Right hindlimb (tissue), 1 donor: Measurements from ENCODE around the gene GALNT2.

Experiments used
- DNase-seq: peaks from one replicate; pipeline ENCODE4 v3.0.0-alpha.2; 2018

GALNT2 gene

DNA sequence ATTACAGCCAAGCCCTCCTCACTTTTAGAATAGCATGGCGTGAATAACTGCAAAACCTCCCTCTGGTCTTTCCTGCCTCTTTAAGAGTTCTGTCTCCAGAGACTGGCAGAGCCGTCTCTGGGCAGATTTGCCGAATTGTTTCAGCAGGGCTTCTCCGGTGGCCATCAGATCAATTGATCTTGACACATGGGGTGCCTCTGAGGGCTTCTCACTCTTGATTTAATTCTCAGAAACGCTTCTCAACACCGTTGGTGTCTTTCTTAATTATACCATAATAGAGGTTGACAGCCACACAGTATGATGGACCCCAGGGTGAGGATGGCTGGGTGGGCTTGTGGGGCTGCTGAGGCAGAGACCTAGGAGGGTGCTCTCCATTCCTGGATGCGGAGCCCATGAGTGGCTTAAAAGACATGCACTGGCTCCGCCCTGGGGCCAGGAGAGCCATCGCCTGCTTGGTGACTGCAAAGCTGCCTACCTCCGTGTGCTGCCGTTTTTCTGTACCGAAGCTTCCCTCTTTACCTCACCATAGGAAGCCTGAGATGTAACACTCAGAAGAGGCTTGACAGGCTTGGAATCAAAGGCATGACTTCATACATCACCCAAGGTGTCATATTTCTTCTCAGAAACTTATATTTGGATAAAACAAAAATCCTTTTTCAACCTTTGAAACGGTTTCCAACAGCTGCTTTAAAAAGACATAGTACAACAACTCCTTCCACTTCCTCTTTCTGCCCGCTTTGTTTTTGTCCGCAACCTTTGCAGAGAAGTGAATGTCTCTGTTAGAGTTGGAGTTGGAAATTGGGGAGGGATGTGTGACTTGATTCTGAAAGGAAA lies 82.9 kb downstream of the GALNT2 start:
- no peak for DNase-seq

DNA sequence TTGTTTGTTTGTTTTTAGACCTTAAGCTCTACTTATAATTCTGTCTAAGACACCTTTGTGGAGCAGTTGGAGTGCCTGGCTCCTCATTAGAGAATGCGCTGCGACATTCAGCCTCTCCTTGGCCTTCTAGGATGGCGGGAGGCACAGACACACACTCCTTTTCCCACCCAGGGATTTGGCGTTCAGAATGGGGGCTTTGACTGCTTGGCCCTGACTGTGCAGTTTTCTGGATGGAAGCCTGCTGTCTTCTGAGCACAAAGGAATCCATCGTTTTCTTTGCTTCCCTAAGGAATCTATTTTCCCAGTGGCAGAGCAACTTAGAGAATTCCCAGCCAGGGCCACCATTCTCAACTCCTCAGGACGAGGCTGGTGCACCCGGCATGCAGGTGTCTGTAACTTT lies 83.6 kb downstream of the GALNT2 start:
- no peak for DNase-seq

DNA sequence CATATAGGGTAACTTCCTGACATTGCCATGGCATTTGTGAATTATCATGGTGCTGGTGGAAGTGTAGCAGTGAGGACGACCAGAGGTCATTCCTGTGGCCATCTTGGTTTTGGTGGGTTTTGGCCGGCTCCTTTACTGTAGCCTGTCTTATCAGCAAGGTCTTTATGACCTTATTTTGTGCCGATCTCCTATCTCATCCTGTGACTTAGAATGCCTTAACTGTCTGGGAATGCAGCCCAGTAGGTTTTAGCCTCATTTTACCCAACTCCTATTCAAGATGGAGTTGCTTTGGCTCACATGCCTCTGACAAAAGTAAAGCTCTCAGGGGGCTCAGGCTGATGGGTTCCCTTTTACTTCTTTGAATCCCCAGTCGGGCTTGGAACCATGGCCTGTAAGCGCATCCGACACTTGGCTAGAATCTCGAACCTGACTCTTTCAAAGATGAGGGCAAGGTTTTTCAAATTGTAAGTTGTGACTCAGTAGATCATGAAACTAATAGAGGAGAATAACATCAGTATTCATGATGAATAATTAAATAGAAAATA lies 85.0 kb downstream of the GALNT2 start:
- DNase-seq, result no peak

DNA sequence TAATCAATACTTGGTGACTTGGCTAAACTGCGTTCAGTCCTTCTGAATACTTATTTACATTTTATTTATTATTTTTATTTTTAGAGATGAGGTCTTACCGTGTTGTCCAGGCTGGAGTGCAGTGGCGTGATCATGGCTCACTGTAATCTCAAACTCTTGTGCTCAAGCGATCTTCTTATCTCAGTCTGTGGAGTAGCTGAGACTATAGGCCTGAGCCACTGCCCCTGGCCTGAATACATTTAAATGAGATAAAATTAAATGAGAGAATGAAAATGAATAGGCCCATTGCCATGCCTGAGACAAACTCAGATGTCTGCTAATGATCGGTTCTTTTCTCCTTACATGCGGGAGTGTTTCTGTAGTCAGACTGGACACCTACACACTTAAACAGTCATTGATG lies 86.0 kb downstream of the GALNT2 start:
- no peak for DNase-seq

DNA sequence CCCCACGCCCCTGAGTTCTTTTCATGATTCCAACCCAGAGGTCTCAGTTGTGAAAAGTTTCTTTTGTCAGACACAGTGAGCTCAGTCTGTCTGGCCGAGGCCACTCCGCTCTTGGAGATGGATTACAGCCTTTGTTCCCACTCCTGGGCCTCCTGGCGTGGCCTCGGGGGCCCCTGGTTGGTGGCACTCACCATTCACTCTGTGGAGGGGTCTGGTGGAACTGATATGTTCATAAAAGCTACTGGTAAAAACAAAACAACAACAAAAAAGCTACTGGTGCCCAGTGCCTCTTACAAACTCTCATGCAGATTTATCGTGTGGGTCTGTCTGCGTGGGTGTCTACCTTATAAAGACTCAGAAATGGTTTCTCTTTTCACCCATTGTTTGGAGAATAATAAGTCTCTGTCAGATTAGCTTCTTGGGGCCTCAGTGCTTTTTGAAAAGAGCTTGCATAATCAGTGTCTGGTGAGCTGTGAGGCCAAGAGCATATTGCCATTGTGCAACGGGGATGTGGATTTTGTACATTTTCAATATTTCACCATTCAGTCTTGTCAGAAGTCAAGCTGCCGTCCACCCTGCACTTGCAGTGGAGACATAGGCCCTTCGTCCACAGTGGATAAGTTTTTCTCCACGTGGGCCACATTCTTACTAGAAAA lies 86.7 kb downstream of the GALNT2 start:
- DNase-seq, result no peak

DNA sequence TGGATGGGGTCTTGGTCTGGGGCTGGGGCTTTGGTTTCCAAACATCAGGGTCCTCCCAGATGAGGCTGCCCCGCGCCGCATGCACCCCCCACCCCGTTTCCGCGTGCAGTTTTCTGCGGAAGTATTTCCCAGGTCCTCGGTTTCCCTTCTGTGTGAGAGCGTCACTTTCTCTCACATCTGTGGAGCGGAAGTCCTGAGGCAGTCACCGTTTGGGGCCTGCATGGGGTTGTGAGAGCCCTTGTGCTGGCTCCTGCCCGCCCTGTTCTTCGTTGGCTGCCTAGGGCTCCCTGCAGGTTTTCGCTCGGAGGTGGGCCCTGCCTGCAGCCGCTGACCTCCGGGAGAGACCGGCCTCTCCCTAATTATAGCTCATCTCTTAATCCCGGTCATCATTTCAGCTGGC lies 88.0 kb downstream of the GALNT2 start:
- no peak for DNase-seq

DNA sequence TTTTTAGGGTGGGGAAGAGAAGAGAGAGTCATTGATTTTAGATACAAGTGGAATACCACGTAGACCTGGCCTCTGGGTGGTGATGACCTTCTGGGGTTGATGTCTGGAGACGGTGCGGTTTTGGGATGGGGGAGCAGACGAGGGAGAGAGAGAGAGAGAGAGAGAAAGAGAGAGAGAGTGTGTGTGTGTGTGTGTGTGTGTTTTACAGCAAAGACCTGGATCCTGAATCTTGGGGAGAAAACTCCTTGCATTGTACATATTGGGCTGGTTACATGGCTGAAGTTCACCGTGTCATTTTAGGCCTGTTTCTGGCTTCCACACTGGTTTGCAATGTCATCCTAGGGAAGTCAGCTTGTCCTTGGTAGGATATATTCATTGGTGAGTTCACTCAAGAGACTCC lies 89.0 kb downstream of the GALNT2 start:
- no peak for DNase-seq

DNA sequence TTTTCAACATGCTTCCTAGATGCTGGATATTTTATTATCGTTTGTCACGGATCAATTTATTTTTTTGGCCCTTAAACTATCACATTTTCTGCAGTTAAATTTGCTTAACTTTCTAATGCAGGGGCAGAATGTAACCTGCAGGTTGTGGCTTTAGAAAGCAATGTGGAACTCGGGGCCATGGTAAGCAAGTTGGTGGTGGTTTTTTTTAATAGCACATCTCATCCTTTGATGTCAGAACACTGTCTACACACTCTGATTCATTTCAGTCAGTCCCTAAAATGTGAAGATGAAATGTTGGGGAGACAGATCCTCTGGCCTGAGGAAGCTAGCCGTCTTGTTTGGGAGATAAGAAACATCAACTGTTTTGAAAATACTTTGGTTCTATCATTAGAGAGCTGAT lies 89.5 kb downstream of the GALNT2 start:
- DNase-seq, result no peak

DNA sequence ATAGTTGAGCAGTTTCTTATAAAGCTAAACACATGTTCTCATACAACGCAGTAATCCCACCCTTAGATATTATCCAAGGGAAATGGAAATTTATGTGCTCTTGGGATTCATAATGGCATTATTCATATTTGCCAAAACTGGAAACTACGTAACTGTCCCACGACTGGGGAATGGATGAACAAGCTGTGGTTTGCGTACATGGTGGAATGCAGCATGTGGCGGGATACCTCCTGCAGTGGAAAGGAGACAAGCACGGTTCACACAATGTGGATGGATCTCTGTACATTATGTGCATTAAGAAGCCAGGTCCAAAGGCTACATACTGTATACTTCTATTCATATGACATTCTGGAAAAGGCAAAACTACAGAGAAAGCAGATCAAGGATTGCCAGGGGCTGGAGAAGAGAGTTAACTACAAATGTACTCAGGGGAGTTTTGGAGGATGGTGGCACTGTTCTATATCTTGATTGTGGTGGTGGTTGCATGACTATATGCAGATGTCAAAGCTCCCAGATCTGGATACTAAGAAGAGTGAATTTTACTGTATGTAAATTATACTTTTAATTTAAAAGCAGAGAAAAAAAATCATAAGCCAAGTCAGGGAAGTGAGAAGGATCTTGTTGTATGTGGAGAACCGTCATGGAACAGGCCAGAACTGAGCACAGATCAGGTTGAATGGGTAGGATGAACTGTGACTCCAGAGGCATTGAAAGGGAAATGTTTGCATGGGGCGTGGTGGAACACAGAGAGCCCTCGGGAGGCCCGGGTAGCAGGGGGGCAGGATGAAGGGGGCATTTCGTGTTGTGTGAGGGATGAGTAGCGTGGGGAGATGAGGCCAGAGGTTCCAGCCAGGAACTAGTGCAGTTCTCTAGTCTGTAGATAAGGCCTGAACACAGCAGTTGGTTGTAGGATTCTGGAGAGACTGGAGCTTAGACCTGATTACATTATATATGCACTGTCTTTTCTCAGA lies 90.7 kb downstream of the GALNT2 start:
- no peak for DNase-seq

DNA sequence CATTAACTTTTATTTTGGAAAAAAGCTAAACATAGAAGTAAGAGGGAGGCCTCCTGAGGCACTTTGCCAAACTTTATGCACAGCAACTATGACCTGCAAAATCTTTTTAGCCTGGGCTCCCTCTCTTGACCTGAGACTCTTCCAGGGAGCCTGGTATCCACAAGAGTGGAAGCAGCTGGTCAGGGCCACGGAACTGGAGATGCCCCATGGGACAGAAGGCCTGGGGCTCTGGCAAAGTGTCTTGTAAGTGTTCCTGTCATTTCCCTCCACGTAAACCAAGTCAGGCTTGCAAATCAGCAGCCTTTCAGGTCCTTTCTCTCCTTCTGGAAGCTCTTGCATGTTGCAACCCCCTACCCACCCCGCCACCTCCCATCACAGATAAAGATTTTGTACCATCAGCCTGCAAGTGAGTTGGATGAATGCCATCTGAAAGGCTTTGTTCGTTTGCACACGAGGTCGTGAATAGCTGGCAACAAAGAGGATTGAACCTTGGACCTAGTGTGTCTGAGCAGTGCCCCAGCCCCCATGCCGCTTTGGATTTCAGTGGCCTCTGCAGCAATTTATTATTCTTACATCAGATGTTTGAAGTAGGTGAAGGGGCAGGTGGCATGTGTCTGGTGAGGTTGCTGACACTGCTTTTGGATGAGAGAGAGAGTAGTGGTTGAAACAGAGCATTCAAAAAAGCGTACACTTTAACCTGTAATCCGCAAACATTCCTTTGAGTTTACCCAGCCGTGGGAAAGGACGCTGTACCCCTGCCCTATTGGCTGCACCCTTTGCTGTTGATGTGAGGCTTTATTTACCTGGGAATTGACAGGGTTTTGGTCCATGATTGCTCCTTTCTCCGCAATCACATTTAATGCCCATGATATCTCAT lies 91.6 kb downstream of the GALNT2 start:
- no peak for DNase-seq

DNA sequence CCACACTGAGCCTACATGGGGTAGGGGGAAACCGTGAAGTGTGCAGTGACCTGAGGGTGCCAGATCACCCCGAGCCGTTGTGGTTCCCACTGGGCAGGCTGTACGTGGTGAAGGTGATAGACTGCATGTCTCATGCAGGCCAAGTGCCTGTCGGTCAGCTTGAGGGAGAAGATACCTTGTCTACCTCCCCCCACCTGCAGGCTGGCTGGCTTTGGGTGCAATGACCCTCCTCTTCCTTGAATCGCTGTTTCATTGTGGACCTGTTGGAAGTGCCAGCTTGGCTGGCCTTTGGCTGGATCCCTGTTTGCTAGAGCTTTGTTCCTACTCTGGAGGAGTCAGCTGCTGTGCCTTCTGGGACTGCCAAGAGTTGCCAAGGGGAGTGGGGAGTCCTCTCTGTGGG lies 92.5 kb downstream of the GALNT2 start:
- no peak for DNase-seq

DNA sequence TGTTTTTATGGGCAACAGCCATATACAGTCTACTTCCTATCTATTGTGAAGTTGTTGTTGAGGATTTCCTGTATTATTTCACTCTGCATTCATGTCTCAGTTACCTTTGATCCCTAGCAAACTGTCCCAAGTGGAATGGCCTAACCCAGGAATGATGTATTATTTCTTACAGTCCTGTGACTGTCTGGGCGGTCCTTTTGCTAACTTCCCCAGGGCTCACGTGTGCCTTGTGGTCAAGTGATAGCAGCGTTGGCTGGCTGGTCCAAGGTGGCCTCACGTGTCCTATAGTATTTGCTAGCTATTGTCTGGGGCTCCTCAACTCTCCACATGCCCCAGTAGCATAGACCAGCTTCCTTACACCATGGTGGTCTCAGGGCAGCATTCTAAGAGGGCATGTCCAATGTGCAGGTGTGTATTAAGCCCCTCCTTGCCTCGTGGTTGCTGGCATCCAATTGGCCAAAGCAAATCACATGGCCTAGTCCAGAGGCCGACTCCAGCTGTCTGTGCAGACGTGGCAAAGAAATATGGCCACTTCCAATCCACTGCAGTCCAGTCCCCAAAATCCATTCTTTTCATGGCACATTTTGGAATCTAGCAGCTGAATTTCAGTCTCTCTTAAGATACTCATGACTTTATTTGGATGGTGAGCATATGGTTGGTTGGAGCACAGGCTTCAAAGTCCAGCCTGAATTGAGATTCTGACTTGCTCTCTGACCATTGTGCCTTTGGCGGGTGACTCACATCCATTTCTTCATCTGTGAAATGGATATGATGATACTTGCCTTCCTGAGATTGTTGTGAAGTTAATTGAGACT lies 94.1 kb downstream of the GALNT2 start:
- DNase-seq, result no peak

DNA sequence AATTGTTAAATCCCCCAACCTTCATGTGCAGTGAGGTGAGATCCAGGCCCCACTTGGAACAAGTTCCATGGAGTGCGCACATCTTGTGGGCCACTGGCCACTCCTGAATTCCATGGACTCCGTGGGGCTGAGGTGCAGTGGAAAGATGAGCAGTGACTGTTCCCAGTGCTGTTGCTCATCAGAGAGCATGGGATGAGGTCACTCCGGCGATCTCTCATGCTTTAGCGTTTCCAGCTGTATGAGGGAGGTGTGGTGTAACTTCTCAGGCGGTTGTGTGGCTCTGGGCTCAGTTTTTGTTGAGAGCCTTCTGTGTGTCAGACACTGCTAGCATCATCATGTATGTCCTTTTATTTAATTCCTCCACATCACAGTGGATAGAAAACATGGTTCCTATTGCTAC lies 96.2 kb downstream of the GALNT2 start:
- no peak for DNase-seq

DNA sequence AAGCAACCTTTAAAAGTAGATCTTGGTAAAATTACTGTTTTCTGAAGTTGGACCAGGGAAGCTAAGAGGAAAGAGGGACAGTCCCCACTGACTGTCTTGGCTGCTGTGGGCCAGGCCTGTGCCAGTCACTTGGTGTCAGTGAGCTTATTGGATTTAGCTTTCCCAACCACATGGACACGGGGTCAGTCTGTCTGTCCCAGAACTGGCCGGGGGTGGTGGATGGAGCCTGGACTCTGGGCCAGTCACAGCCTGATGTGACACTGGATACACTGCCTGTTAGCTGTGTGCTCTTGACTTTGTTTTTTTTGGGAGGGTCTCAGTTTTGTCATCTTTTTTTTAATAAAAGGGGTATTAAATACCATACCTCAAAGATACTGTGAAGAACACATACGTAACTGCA lies 96.7 kb downstream of the GALNT2 start:
- no peak for DNase-seq

DNA sequence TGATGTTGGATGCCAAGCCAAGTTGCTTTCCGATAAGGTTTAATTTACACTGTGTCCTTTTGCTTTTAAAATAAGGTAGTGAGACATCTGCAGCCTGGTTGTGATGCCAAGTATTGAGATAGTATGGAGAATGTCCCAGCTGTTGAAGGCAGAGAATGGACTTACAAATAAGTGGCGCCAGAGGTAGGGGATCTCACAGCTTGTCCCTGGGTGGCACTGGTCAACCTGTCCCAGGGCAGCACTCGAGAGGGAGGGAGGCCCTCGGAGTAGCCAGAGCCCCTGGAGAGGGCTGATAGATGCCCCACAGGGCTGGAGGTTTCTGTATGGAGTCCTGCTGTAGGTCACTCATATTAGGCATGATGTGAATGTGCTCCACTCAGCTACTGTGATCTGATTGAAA lies 98.5 kb downstream of the GALNT2 start:
- DNase-seq, result no peak

DNA sequence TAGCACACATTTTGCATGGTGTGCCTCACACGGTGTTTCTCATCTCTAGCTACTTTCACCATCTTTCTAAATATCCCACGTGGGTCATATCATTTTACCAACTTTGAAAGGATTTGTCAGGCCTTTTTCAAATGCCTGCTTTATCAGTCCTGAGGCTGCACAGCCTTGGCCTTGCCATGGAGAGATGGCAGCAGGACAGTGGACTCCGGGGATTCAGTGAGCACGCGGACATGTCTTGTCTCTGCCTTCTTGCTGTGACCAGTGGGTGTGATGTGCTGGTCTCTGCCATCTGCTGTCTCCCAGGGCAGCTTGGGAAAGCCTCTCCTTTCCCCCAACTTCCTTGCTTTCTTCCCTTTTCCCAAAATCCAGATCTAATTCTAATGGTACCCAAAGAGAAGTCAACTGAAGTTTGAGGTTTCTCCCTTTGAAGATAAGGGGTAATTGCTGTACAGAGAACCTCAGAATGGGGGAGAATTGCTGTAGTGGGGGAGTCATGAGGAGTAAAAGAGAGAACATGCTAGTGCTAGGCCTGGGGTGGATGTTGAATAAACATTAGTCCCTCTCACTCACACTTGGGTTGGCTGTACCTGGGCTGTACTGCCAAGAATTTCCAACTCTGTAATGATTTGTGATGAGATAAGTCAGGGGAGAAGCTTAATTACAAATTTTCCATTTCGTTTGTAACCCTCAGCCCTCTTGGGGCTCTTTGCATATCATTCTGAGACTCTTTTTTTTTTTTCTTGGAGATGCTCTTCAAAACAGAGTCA lies 99.5 kb downstream of the GALNT2 start:
- no peak for DNase-seq

DNA sequence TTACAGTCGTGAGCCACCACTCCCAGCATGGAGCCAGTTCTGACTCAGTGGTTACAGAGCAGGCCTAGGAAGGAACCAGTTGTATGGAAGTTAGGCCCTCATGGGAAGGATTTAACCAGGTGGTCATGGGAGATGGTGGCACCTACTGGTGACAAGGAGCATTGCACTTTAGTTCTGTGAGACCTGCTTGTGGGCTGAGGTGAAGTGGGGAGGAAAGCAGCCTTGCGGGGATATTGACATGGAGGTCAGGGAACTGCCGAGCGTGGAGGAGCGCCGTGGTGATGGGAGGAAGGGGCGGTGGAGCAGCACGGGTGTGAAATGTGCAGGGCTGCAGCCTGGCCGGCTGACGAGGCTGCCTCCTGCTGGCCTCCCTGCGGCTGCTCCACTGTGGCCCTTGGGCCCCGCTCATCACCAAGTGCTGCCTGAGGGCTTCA lies 100.4 kb downstream of the GALNT2 start:
- no peak for DNase-seq

DNA sequence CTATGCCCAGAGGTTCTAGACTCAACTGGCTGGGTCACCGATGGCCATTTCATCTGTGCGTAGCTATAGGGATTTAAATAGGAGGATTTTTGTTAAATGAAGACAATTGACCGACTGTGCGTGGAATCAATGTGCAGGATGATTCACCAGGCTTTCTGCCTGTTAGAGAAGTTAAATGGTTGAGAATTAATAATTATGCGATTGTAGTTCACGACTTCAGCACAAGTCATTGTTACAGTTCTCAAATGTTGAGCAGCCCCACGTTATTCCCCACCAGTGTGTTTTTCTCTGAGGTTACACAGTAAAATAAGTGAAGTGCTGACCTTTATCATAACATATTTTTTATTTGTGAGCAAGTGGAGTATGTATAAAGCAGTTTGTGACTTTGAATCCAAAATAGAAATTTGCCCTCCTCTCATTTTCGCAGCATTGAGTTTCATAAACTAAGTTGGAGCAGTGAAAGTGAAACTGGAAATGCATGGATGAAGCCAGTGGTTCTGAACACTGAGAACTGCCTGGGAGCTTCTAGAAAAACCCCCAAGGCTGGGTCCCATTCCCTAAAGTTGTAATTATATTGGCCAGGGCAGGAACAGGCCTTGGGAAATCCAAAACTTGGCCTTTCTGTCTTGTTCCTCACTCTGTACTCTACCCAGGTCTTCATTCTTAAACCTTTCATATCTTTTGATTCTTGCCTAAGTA lies 102.6 kb downstream of the GALNT2 start:
- DNase-seq, result no peak

DNA sequence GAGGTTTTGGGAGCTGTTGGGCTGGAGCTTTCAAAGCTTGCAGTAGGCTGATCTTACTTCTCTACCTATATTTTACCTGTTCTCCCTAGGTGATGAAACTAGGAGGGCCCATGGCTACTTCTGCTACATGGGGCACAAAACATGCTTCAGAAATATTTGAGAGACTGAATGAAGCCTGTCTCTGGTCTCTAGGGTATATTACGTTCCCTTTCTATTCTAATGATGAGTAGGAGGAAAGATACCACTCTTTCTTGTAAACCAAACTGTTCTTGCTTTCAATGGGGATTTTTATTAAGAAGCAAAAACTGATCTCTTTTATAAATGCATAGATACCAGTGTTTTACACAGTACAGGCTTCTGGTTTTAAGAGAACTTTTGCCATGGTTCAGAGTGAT lies 103.1 kb downstream of the GALNT2 start:
- no peak for DNase-seq

DNA sequence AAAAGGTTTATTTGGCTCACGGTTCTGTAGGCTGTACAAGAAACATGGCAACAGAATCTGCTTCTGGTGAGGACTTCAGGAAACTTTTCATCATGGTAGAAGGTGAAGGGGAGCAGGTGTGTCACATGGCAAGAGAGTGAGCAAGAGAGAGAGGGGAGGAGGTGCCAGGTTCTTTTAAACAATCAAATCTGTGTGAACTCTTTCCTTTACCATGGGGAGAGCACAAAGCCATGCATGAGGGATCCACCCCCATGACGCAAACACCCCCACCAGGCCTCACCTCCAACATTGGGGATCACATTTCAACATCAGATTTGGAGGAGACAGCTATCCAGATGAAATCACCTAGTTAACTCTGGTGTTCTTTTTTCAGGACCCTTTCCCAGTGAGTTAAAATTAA lies 103.6 kb downstream of the GALNT2 start:
- DNase-seq, result no peak
